Posterior vena cava (tissue), 2 donors: ENCODE results near the gene GPR3. TPM values are rescaled to one million over a fixed set of nuclear protein-coding genes. Genes with fewer than 3 reads are reported as not detected.

Source experiments
- DNase-seq: peaks from one replicate; pipeline ENCODE4 v3.0.0-alpha.2; 2020; ENCODE audit warnings: low spot score
- intact Hi-C, 2 donors: fragments of 100-400 bp; cut with DNase I; formaldehyde crosslinking; loops; one replicate each; pipeline versions ENCODE4 v1.14.1 to v1.14.2; 2022 to 2023
- total RNA-seq, 2 donors: library from RNA; stranded (reverse); fragmentation: NEBNext Ultra II Directional; extraction: Animal tissue kit (Norgen Biotek cat#: 25700); gene quantifications; one replicate each; pipeline ENCODE4 v1.2.1, GENCODE V29; 2021
- donor health status: DM: yes; HTN: yes; CAD: no.
- donor health status: DM: yes; HTN: yes; CAD: no.

The GPR3 gene
- total RNA-seq, 2 donors from 2014 or later = 0.37 to 1.2 TPM

DNA sequence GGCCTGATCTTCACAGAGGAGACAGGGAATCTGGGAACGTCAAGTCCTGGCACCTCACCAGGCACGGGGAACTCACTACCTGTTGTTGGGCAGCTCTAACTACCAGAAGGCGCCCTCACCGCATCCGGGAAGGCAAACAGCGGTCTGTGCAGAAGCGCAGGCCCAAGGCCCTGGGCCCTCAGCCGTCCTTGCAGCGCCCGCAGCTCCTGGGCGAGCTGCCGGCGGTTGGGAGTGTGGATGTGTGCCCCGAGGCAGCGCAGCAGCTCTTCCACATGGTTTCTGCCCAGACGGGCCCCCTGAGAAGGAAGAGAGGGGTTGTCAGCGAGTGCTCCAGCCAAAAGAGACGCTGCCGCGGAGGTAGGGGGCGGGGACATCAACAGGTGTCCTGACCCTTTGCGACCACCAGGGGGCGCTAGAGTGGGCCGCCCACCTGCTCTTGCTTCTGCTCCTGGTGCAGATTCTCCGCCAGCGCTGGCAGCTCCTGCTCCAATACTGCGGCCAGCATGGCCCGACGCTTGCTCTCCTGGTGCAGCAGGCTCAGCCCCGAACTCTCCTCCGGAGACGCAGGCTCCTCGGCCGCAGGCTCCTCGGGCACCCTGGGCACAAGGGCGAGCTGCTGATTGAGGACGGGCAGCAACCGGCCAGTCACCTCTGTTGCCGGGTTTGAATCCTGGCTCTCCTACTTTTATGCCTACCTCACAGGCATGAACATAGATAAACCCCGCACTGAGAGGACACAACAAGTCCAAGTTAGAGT lies 35.0 kb upstream of the GPR3 start:
- DNase-seq = peak; percentile 94

DNA sequence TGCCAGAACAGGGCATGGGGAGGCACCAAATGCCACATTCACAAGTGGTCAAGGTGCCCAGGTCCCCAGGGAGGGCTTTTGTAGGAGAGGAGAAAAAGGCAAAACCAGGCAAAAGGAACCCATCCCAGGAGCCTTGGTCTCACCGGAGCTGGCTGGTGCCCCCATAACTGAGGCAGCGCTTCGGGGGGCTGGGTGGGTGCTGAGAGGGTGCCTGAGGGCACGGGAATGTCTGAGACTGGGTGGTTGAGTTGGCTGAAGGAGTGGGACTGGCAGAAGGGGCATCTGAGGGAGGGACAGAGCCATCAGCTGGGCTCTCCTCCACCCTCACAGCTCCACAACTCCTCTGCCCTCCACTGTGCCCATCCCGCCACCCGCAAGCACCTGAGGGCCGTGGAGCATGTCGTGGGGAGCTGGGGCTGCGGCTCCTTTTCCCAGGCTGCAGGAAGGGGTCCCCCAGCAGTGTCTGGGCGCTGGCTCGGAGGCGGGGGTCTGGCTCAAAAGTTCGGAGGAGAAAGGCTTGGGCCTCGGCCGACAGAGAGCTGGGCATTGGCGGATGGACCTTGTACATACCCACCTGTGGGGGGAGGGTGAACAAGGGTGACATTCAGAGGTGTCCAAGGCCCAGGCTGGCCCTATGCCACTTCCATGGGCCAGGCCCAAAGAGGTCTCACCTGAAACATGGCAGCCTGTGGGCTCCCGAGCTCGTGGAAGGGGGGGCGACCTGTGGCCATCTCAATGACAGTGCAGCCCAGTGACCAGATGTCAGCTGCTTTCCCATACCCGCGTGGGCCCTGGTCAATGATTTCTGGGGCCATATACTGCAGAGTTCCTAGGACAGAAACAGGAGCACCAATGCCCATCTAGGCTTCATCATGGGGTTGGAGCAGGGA lies 34.1 kb upstream of the GPR3 start:
- intact Hi-C loops = loop anchor here in 1 of 2 donors (5.0 kb wide), 1 partner anchor 34 kb away; the partner anchor contains the start of gene GPR3
- no peak for DNase-seq

More for the DNA sequence above, 35.0 kb upstream of the GPR3 start:
- intact Hi-C loops = loop anchor here in 1 of 2 donors (5.0 kb wide), 1 partner anchor 35 kb away; the partner anchor contains the start of gene GPR3

DNA sequence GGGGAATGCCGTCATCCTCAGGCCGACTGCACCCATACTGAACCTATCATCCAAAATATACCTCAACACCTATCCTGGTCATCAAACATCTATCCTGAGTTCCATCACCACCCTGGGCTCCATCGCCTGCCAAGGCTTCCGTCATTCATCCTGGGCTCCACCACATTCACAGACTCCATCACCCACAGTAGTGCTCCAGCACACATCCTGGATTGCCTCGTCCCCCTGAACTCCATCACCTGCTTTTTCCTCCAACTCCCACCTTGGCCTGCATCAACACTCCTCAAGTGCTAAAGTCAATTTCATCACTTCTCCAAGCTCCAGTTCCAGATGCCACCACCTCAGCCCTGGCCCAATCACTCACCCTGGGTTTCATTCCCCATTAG lies 33.5 kb upstream of the GPR3 start:
- intact Hi-C loops = loop anchor here in 1 of 2 donors (5.0 kb wide), 1 partner anchor 33 kb away; the partner anchor contains the start of gene GPR3
- no peak for DNase-seq

- no peak for DNase-seq
- intact Hi-C loops = loop anchor here in 1 of 2 donors (5.0 kb wide), 1 partner anchor 33 kb away; the partner anchor contains the start of gene GPR3
These were observed 32.6 kb upstream of the GPR3 start for GRCh38 chr1:27359822-27360158.

GRCh38 chr1:27360159-27361043 lies 32.0 kb upstream of the GPR3 start:
- DNase-seq = no peak
- intact Hi-C loops = no loop called here

DNA sequence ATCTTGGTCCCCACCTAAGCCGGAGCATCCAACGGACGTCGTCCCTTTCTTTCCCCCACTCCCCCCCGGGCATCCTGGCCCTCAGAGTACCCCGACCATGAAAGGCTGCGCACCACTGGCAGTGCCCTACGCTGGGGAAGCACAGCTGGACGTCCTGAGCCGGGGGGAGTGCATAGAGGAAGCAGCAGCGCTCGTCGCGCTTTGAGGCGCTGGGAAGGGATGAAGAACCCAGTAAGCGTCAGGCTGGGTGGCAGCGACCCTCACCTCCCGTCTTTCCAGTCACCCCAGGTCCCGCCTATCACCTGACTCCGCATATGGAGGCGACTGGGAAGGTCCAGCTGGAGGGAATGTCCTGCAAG lies 31.4 kb upstream of the GPR3 start:
- no peak for DNase-seq
- intact Hi-C loops = no loop called here

DNA sequence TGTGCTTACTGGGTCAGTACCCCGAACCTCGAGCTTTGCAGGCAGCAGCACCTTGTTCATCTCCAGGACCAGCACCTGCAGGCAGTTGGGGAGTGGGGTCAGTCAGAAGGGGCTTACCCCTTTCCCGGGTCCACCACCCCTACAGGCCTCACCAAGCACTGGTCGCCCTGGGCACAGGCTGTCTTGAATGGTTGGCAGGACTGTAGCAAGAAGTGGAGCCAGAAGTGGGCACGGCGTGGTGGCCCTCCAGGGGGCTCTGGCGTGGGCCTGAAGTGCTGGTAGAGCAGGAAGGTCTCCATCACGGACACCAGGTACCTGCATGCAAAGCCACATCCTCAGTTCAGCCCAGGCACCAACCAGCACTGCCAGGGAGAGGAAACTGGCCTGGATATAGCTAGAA lies 30.9 kb upstream of the GPR3 start:
- intact Hi-C loops = no loop called here

GRCh38 chr1:27363766-27364695 lies 28.4 kb upstream of the GPR3 start:
- intact Hi-C loops = no loop called here
- DNase-seq = peak; percentile 51

More for the DNA sequence above, 30.9 kb upstream of the GPR3 start:
- no peak for DNase-seq

- DNase-seq = peak; percentile 78
- intact Hi-C loops = no loop called here
These were observed 27.6 kb upstream of the GPR3 start for GRCh38 chr1:27364696-27365371.

- intact Hi-C loops = no loop called here
- peak; percentile 97 for DNase-seq
These were observed 26.9 kb upstream of the GPR3 start for GRCh38 chr1:27365372-27366112.

- intact Hi-C loops = no loop called here
- DNase-seq = peak; percentile 97
These were observed 26.4 kb upstream of the GPR3 start for GRCh38 chr1:27366113-27366410.

- intact Hi-C loops = no loop called here
- peak; percentile 96 for DNase-seq
These were observed 25.8 kb upstream of the GPR3 start, which contains the start of gene MAP3K6 for GRCh38 chr1:27366411-27367159. MAP3K6 (minus strand) TSS chr1:27366961; CDS start chr1:27366597, 364 bp downstream.

DNA sequence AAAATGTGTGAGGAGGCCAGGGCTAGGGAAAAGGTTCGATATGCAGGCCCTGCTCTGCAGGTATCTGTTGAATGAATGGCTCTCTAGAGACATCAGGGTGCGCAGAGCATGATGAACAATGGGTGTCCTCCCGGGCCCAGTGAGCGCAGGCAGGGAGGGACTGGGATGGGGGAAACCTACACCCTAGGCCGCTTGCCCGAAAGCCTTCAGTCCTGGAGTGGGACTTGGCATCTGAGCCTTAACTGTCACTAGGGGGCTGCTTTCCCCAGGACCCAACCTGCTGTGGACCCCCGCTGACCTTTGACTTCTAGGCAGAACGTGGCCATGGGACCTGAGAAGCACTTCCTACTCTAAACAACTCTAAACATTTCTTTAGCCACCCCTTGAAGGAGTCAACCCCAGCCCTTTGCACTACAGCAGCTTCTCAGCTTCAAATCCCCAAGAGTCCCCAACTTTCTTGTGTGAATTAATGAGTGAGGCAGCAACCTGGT lies 25.2 kb upstream of the GPR3 start:
- no peak for DNase-seq
- intact Hi-C loops = no loop called here

- intact Hi-C loops = no loop called here
- no peak for DNase-seq
These were observed 23.4 kb upstream of the GPR3 start for GRCh38 chr1:27368869-27369582.

DNA sequence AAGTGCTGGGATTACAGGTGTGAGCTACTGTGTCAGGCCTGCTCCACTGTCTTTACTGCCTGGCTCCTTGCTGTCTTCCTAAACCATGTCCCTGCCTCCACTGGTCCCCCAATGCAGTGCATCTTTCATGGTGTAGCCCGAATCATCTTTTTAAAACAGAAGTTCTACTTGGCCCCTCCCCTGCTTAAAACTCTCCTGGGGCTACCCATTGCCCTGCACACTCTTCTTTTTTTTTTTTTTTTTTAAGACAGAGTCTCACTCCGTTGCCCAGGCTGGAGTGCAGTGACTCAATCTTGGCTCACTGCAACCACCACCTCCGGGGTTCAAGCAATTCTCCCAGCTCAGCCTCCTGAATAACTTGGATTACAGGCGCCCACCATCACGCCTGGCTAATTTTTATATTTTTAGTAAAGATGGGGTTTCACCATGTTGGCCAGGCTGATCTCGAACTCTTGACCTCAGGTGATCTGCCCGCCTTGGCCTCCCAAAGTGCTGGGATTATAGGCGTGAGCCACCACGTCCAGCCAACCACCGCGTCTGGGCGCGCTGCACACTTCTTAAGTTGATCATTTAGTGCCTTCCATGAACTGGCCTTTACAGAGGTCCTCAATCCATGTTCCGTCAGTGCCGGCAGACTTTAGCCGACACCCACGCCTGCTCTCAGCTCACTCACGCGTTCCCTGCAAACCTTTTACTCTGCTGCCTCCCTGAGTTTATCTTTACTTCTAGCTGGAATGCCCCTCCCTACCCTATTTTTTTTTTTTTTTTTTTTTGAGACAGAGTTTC lies 20.2 kb upstream of the GPR3 start:
- DNase-seq = no peak
- intact Hi-C loops = no loop called here
